Fibroblast of skin of scalp (primary cell): Measurements from ENCODE around the gene NECTIN4.
"Not testable (repeated sequence)": the region's sequence is repeated elsewhere in the genome, so short reads cannot be mapped to it uniquely, and the experiment has no call there.

ENCODE experiments used
- DNase-seq: peaks from one replicate; pipeline ENCODE4 v3.0.0-alpha.2; 2013

The NECTIN4 gene

GRCh38 chr1:161082483-161082882 lies 6.9 kb downstream of the NECTIN4 start:
- no peak for DNase-seq

GRCh38 chr1:161081519-161081918 lies 7.8 kb downstream of the NECTIN4 start:
- DNase-seq, result no peak

- DNase-seq, result peak; percentile 53
These were observed 8.6 kb downstream of the NECTIN4 start for GRCh38 chr1:161080441-161081405.

GRCh38 chr1:161079436-161080110 lies 9.8 kb downstream of the NECTIN4 start:
- DNase-seq, result no peak

DNA sequence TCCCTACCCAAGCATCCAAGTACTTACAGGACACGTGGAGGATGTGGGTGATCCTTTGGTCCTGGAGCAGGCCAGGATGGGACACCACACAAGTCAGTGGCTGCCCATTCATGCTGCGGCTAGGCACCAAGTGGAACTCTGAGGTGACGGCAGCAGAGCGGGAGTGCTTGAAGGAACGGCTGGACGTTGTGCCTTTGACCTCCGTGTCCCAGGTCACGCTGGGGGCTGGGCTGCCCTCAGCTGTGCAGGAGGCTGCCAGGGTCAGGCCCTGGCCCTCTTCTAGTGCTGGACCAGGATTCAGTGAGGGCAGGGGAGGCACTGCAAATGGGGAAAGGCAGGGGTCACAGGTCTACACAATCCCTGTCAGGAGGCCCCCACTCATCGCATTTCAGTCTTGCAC lies 11.9 kb downstream of the NECTIN4 start:
- no peak for DNase-seq

- DNase-seq, result no peak
These were observed 12.9 kb downstream of the NECTIN4 start for GRCh38 chr1:161076410-161076809.

- DNase-seq, result no peak
These were observed 14.5 kb downstream of the NECTIN4 start for GRCh38 chr1:161074676-161075368.

DNA sequence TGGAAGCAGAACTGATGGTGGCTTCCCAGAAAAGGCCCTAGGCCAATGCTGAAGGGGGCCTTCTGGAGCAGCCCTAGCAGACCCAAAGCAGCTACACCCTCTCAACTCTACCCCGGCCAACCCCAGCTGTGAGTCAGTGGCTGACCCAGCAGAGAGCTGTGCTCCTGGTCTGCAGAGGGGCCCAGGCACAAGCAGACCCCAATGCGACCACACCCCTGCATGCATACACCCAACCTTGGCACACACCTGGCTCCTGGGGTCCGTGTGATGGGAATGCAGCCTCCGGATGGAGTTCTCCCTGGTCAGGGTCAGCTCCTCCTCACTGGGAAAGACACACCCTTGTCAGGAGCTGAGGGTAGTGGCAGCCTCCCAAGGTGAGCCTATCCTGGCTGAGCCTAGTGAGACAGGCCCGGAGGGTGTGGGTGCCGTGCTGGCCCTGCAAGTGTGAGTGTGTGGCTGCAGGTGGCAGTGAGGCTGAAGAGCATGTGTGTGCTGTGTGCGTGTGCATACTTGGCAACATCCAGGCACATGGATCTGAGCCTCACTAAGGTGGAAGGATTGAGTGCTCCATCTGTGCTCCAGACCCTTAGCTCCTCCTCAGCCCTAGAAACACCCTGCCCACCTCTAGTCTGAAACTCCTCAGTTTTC lies 15.8 kb downstream of the NECTIN4 start:
- no peak for DNase-seq

- no peak for DNase-seq
These were observed 16.5 kb downstream of the NECTIN4 start for GRCh38 chr1:161072751-161073449.

DNA sequence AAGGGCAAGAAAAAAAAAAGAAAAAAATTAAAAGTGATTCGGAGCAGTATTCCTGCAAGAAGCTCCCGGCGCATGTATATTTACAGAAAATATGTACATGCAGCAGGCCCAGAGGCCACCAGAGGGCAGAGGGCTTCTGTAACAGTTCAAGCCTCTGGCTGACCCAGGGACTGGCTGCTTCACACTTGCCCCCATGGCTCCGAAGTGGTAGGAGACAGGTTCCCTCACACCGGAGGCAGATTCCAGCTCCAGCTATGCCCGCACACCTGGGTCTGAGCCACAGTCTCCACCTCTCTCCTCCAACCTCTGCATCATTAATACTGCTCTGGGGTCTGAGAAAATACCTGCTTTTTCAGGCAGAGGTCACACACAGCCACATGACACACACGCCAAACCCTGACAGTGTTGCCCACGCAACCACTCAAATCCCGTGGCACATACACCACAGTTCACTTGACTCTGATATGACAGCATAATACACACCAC lies 17.4 kb downstream of the NECTIN4 start:
- DNase-seq, result peak; percentile 60

- DNase-seq, result no peak
These were observed 18.6 kb downstream of the NECTIN4 start for GRCh38 chr1:161070761-161071160.

DNA sequence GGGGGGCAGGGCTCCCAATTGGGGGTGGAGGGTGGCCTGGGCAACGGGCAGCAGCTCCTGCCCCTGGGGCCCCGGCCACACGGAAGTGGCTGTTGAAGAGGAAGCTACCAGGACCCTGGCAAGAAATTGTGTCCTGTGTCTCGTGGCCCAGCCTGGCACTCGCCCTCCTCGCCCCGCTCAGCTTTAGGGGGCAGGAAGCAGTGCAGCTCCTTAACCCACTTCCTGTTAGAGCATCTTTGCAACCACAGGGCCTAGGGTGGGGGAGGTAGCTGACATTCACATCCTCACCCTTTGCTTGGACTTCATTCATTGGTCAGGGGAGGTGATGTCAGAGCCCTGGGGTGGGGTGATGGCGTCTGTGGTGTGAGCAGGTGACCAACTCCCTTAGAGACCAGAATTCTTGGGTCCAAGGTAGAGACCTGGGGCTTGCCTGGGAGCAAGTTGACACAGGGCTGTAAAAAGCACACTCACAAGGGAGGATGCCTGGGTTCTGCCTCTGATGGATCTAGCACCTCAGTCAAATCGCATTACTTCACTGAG lies 19.6 kb downstream of the NECTIN4 start, which contains the start of gene ARHGAP30:
Gene ARHGAP30, minus strand, starts transcription at position 161 of the 540 bp plus-strand sequence. CDS start 267 bp downstream, outside the sequence.
- DNase-seq, result no peak

DNA sequence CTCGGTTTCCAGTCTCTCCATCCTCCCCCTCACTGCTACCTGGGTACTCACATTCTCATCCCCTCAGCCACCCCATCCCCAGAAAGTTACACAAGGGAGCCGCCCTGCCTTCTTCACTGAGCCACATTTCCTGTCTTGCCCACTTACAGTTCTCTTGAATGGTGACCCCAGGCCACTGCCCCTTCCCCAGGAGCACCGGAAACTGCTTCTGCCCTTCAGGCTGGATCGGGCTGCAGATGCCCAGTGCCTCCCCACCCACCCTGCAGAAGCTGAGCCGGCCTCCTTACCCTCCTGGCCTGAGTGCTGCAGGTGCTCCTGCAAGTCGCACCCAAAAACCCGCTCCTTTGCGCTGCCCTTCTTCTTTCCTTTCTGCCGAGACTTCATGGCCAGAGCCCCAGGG lies 20.1 kb downstream of the NECTIN4 start:
- DNase-seq, result no peak

GRCh38 chr1:161068306-161069234 lies 20.8 kb downstream of the NECTIN4 start:
- peak; percentile 20 for DNase-seq

DNA sequence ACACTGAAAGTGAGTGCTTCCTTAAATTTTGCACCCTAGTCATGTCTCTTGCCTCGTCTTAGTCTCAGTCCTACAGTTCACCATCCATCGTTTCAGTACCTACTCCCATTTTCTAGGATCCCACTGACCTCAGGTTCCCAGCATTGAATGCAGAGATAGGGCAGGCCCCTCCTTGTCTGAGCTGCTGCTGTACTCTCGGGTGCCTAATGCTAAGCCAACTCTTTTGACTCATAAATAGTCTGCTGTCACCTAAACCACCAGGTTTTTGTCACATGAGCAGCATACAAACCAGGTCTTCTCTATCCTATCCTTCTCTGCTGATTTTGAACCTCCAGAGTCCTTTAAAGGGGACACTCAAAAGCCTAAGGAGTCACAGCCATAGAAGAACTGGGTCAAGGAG lies 22.7 kb downstream of the NECTIN4 start:
- no peak for DNase-seq

- not testable (repeated sequence) for DNase-seq
These were observed 23.7 kb downstream of the NECTIN4 start for GRCh38 chr1:161065681-161066080.

DNA sequence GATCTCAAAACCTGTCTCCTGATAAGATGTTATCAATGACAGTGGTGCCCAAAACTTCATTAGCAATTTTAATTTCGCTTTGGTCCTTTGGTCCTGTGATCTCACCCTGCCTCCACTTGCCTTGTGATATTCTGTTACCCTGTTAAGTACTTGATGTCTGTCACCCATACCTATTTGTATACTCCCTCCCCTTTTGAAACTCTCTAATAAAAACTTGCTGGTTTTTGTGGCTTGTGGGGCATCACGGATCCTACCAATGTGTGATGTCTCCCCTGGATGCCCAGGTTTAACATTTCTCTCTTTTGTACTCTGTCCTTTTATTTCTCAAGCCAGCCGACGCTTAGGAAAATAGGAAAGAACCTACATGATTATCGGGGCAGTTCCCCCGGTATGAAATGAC lies 25.4 kb downstream of the NECTIN4 start:
- DNase-seq, result not testable (repeated sequence)

- no peak for DNase-seq
These were observed 27.9 kb downstream of the NECTIN4 start for GRCh38 chr1:161061419-161061818.

DNA sequence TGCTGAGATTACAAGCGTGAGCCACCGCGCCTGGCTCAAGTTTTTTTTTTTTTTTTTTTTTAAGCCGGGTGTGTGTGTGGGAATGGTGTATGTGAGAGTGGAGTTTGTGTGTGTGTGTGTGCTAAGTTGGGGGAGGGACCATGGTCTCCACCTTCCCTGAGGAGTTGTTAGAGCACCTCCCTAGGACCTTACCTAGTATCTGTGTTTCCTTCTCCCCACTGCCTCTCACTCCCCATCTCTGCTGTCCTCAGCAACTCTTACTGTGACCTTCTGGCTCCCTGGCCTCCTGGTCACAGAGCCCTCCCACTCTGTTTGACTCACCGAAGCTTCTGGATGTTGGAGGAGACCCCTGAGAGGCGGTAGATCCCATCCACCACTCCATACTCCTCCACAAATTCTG lies 30.1 kb downstream of the NECTIN4 start:
- no peak for DNase-seq

DNA sequence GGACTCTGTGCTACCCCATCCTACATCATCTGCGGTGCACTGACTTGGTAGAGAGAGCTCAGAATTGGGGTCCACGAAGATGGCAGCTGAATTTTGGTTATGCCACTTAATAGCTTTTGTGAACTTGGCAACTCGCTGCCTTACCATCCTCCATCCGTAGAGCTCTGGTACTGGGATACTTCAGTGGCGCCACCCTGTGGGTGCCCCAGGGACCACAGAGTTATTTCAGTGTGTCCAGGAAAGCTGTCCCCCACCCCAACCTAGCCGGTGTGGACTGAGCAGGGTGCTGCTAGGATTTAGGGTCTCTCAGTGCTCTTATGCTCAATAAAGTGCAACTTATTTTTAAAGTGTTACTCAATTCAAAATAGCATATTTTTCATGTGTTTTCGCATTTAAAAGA lies 34.6 kb downstream of the NECTIN4 start:
- no peak for DNase-seq
